ENCODE data around the gene PSME1.

- TF ChIP-seq CTCF (IDR thresholded peaks at IDR 0.05; ENCODE audit: insufficient read depth, low read length) (no peak), GABPA (IDR thresholded peaks at IDR 0.05; ENCODE audit: low read depth) (no peak), REST (IDR thresholded peaks at IDR 0.05; ENCODE audit: insufficient replicate concordance, low read depth) (no peak), POLR2AphosphoS5 (IDR thresholded peaks at IDR 0.05; ENCODE audit: low read depth) (no peak), SPI1 (IDR thresholded peaks at IDR 0.05; ENCODE audit: borderline replicate concordance, low read depth) (no peak)
Observed at GRCh38 chr14:24155100-24155499, 19.1 kb downstream of the PSME1 start.
